Measurements from ENCODE around the gene TBRG4.

TBRG4 gene

GRCh38 chr7:45140827-45141226, 29.3 kb upstream of the TBRG4 start:
- no CpG with 5 or more reads among the region's 4 CpGs for WGBS (ENCODE audit: extremely low coverage, insufficient coverage, low lambda C conversion rate)
- H2BK5ac ChIP-seq (ENCODE audit: low read length) = no peak overlapping the region
- no peaks in the 10 kb centered on the region for H3K27me3 ChIP-seq (ENCODE audit: insufficient read depth, low read length, poor library complexity)
- H4K5ac ChIP-seq (ENCODE audit: low read length) = no peak overlapping the region
- H2AK5ac ChIP-seq (ENCODE audit: low read length) = no peak overlapping the region
- H3K18ac ChIP-seq (ENCODE audit: low read length) = no peak overlapping the region
- H3K79me2 ChIP-seq (ENCODE audit: control insufficient read depth, insufficient read depth, low read length) = no peaks in the 10 kb centered on the region
- DNase-seq = no peak
- H3K4me2 ChIP-seq (ENCODE audit: low read length) = no peak overlapping the region
- H3K4ac ChIP-seq (ENCODE audit: low read depth, low read length) = no peak overlapping the region
- no peaks in the 10 kb centered on the region for H3K36me3 ChIP-seq (ENCODE audit: control insufficient read depth, insufficient read depth, low read length)
- no peak overlapping the region for H3K4me3 ChIP-seq (ENCODE audit: low read length)
- no peak overlapping the region for H3K9ac ChIP-seq (ENCODE audit: low read length)
- H3K23ac ChIP-seq (ENCODE audit: low read length) = no peak overlapping the region
- no peak overlapping the region for H3K27ac ChIP-seq (ENCODE audit: low read depth, low read length)
- H2BK15ac ChIP-seq (replicated peaks; ENCODE audit: low read depth) = no peak overlapping the region
- H3K4me1 ChIP-seq (ENCODE audit: control insufficient read depth, low read depth, low read length) = no peaks in the 10 kb centered on the region
- H3K79me1 ChIP-seq (ENCODE audit: low read length) = no peaks in the 10 kb centered on the region
- H2BK120ac ChIP-seq (ENCODE audit: low read depth, low read length) = no peak overlapping the region
- H3K56ac ChIP-seq (ENCODE audit: low read length) = no peak overlapping the region
- H4K8ac ChIP-seq (ENCODE audit: low read depth, low read length) = no peak overlapping the region

- no CpG with 5 or more reads among the region's 10 CpGs for WGBS (ENCODE audit: extremely low coverage, insufficient coverage, low lambda C conversion rate)
Measured at GRCh38 chr7:45138433-45139267, 27.2 kb upstream of the TBRG4 start.

DNA sequence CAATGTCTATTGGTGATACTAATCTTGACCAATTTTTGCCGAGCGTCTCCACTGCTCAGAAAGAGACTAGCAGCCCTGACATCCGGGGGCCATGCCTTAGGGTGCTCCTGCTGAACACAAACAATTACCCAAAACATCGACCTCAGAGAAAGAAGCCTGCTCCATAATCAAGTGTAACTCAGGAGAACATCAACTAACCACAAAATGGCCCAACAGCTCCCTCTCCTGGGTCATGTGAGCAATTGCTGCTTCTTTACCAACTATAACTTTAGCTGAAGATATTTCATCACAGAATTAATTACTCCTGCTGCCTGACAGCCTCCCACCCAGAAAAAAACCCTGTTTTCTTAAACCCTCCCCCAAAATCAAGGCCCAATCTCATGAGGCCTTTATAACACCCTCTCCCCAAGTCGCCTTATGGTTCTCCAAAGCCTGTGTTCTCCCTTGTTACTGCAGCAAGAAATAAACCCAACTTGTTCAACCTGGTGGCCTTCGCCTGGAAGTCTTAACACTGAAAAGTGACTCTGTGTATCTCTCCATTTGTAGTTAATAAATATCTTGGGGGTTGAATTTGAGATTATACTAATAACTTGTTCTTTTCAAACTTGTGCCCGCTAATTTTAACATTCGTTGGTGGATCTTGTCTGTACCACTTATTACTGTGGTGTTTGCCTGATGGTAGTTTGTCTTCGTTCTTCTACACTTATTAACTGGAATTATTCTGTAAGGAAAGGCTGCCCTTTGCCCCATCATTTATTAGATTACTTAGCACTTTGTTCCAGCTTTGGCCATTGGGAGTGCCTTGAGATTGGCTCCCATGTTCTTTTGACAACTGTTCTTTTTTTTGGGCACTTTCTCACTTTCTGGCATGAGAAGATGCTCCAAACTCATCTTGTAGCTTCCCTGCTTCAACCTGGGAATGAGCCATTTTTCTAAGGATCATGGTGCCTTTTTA, 24.9 kb upstream of the TBRG4 start:
- Histone ChIP-seq H3K27me3 (ENCODE audit: insufficient read depth, low read length, poor library complexity) (no peaks in the 10 kb centered on the region), H2AK5ac (ENCODE audit: low read length) (no peak overlapping the region), H3K27ac (ENCODE audit: low read depth, low read length) (no peak overlapping the region), H3K18ac (ENCODE audit: low read length) (no peak overlapping the region), H3K79me2 (ENCODE audit: control insufficient read depth, insufficient read depth, low read length) (no peaks in the 10 kb centered on the region), H3K4me3 (ENCODE audit: low read length) (no peak overlapping the region), H2BK5ac (ENCODE audit: low read length) (no peak overlapping the region), H3K56ac (ENCODE audit: low read length) (no peak overlapping the region), H2BK15ac (replicated peaks; ENCODE audit: low read depth) (no peak overlapping the region), H3K4me1 (ENCODE audit: control insufficient read depth, low read depth, low read length) (no peaks in the 10 kb centered on the region), H2BK120ac (ENCODE audit: low read depth, low read length) (no peak overlapping the region), H3K4ac (ENCODE audit: low read depth, low read length) (no peak overlapping the region), H4K5ac (ENCODE audit: low read length) (no peak overlapping the region), H3K23ac (ENCODE audit: low read length) (no peak overlapping the region), H3K9ac (ENCODE audit: low read length) (no peak overlapping the region), H3K79me1 (ENCODE audit: low read length) (no peaks in the 10 kb centered on the region), H3K4me2 (ENCODE audit: low read length) (no peak overlapping the region), H4K8ac (ENCODE audit: low read depth, low read length) (no peak overlapping the region), H3K36me3 (ENCODE audit: control insufficient read depth, insufficient read depth, low read length) (no peaks in the 10 kb centered on the region)
- peak; percentile 76 for DNase-seq
- no CpG with 5 or more reads among the region's 9 CpGs for WGBS (ENCODE audit: extremely low coverage, insufficient coverage, low lambda C conversion rate)

More at GRCh38 chr7:45138433-45139267, 27.2 kb upstream of the TBRG4 start:
- Histone ChIP-seq H3K4me1 (ENCODE audit: control insufficient read depth, low read depth, low read length) (no peaks in the 10 kb centered on the region), H3K4ac (ENCODE audit: low read depth, low read length) (no peak overlapping the region), H3K9ac (ENCODE audit: low read length) (no peak overlapping the region), H2BK5ac (ENCODE audit: low read length) (no peak overlapping the region), H3K79me2 (ENCODE audit: control insufficient read depth, insufficient read depth, low read length) (no peaks in the 10 kb centered on the region), H2AK5ac (ENCODE audit: low read length) (no peak overlapping the region), H4K8ac (ENCODE audit: low read depth, low read length) (no peak overlapping the region), H3K4me3 (ENCODE audit: low read length) (no peak overlapping the region), H2BK15ac (replicated peaks; ENCODE audit: low read depth) (no peak overlapping the region), H3K4me2 (ENCODE audit: low read length) (no peak overlapping the region), H3K36me3 (ENCODE audit: control insufficient read depth, insufficient read depth, low read length) (no peaks in the 10 kb centered on the region), H3K18ac (ENCODE audit: low read length) (no peak overlapping the region), H3K23ac (ENCODE audit: low read length) (no peak overlapping the region), H3K56ac (ENCODE audit: low read length) (no peak overlapping the region), H2BK120ac (ENCODE audit: low read depth, low read length) (no peak overlapping the region), H3K79me1 (ENCODE audit: low read length) (no peaks in the 10 kb centered on the region), H3K27ac (ENCODE audit: low read depth, low read length) (no peak overlapping the region), H3K27me3 (ENCODE audit: insufficient read depth, low read length, poor library complexity) (no peaks in the 10 kb centered on the region), H4K5ac (ENCODE audit: low read length) (no peak overlapping the region)
- no peak for DNase-seq

GRCh38 chr7:45133877-45134276, 22.4 kb upstream of the TBRG4 start:
- H4K5ac ChIP-seq (ENCODE audit: low read length) = no peak overlapping the region
- no peaks in the 10 kb centered on the region for H3K4me1 ChIP-seq (ENCODE audit: control insufficient read depth, low read depth, low read length)

DNA sequence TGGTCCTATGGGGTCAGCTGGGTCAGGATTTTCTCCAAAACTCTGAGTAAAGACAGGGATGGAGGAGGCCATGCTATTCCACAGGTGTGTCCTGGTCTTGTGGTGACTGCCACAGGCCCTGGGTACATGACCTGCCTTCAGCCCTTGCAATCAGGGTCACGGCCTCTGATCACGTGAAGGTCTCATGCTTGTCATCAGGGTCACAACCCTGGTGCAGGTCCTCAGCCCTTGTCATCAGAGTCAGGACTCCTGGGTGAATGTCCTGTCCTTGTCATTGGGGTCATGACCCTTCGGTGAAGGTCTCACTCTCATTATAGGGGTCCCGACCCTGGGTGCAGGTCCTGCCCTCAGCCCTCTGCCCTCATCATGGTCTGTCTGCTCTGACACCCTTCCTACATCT, 21.9 kb upstream of the TBRG4 start:
- Histone ChIP-seq H3K27ac (ENCODE audit: low read depth, low read length) (no peak overlapping the region), H3K79me1 (ENCODE audit: low read length) (no peaks in the 10 kb centered on the region), H4K5ac (ENCODE audit: low read length) (no peak overlapping the region), H3K36me3 (ENCODE audit: control insufficient read depth, insufficient read depth, low read length) (no peaks in the 10 kb centered on the region), H2BK5ac (ENCODE audit: low read length) (no peak overlapping the region), H3K23ac (ENCODE audit: low read length) (no peak overlapping the region), H3K27me3 (ENCODE audit: insufficient read depth, low read length, poor library complexity) (no peaks in the 10 kb centered on the region), H2AK5ac (ENCODE audit: low read length) (no peak overlapping the region), H3K4me2 (ENCODE audit: low read length) (no peak overlapping the region), H2BK15ac (replicated peaks; ENCODE audit: low read depth) (no peak overlapping the region), H3K9ac (ENCODE audit: low read length) (no peak overlapping the region), H2BK120ac (ENCODE audit: low read depth, low read length) (no peak overlapping the region), H3K18ac (ENCODE audit: low read length) (no peak overlapping the region), H3K4me3 (ENCODE audit: low read length) (no peak overlapping the region), H4K8ac (ENCODE audit: low read depth, low read length) (no peak overlapping the region), H3K56ac (ENCODE audit: low read length) (no peak overlapping the region), H3K4ac (ENCODE audit: low read depth, low read length) (no peak overlapping the region), H3K4me1 (ENCODE audit: control insufficient read depth, low read depth, low read length) (no peaks in the 10 kb centered on the region), H3K79me2 (ENCODE audit: control insufficient read depth, insufficient read depth, low read length) (no peaks in the 10 kb centered on the region)
- no peak for DNase-seq
- no CpG with 5 or more reads among the region's 4 CpGs for WGBS (ENCODE audit: extremely low coverage, insufficient coverage, low lambda C conversion rate)

More at GRCh38 chr7:45133877-45134276, 22.4 kb upstream of the TBRG4 start:
- no CpG with 5 or more reads among the region's 7 CpGs for WGBS (ENCODE audit: extremely low coverage, insufficient coverage, low lambda C conversion rate)
- H2AK5ac ChIP-seq (ENCODE audit: low read length) = no peak overlapping the region
- H4K8ac ChIP-seq (ENCODE audit: low read depth, low read length) = no peak overlapping the region
- H3K56ac ChIP-seq (ENCODE audit: low read length) = no peak overlapping the region
- H3K4me3 ChIP-seq (ENCODE audit: low read length) = no peak overlapping the region
- no peak overlapping the region for H2BK120ac ChIP-seq (ENCODE audit: low read depth, low read length)
- H3K9ac ChIP-seq (ENCODE audit: low read length) = no peak overlapping the region
- no peaks in the 10 kb centered on the region for H3K79me2 ChIP-seq (ENCODE audit: control insufficient read depth, insufficient read depth, low read length)
- H3K4me2 ChIP-seq (ENCODE audit: low read length) = no peak overlapping the region
- H3K4ac ChIP-seq (ENCODE audit: low read depth, low read length) = no peak overlapping the region
- no peak overlapping the region for H2BK5ac ChIP-seq (ENCODE audit: low read length)
- no peaks in the 10 kb centered on the region for H3K36me3 ChIP-seq (ENCODE audit: control insufficient read depth, insufficient read depth, low read length)
- no peak overlapping the region for H3K27ac ChIP-seq (ENCODE audit: low read depth, low read length)
- no peak overlapping the region for H3K23ac ChIP-seq (ENCODE audit: low read length)
- no peak overlapping the region for H2BK15ac ChIP-seq (replicated peaks; ENCODE audit: low read depth)
- H3K27me3 ChIP-seq (ENCODE audit: insufficient read depth, low read length, poor library complexity) = no peaks in the 10 kb centered on the region
- DNase-seq = no peak
- no peak overlapping the region for H3K18ac ChIP-seq (ENCODE audit: low read length)
- no peaks in the 10 kb centered on the region for H3K79me1 ChIP-seq (ENCODE audit: low read length)
